Subcutaneous preadipocyte (primary cell): ENCODE results near the gene ARHGEF5. TPM values are rescaled to one million over a fixed set of nuclear protein-coding genes. Genes with fewer than 3 reads are reported as not detected.

Experiments used
- total RNA-seq: library from RNA; depleted of rRNA; stranded (reverse); fragments of >200 nt; gene quantifications from 2 replicates; pipeline ENCODE4 v1.2.3, GENCODE V29; 2012

Gene ARHGEF5
- 1.8 and 2.0 TPM in 2 replicates for total RNA-seq

GRCh38 chr7:144355176-144355822, at the start of gene ARHGEF5:
ARHGEF5 (plus strand) TSS chr7:144355402; CDS start chr7:144362670, 7,268 bp downstream.

GRCh38 chr7:144311872-144312469, 43.2 kb upstream of the ARHGEF5 start, which contains the start of gene OR2A1:
OR2A1 (plus strand) TSS chr7:144312419; CDS start chr7:144318125, 5,706 bp downstream.

GRCh38 chr7:144403649-144404061, 48.5 kb downstream of the ARHGEF5 start, which contains the start of gene NOBOX:
NOBOX (minus strand) TSS chr7:144403693.

Other genes with a start within 250 kb of the ARHGEF5 start
- gene OR2A2, start 245.8 kb upstream of the ARHGEF5 start, total RNA-seq = not detected in 2 replicates
- not detected in 2 replicates for gene OR2A14, start 232.2 kb upstream of the ARHGEF5 start, total RNA-seq
- gene CTAGE4, start 171.9 kb upstream of the ARHGEF5 start, total RNA-seq = under 0.01 TPM in 1 of 2 replicates, not detected in the other
- 0.20 and 0.73 TPM in 2 replicates for gene ARHGEF35, start 159.6 kb upstream of the ARHGEF5 start, total RNA-seq
- gene OR2A42, start 115.8 kb upstream of the ARHGEF5 start, total RNA-seq = 0.37 TPM in 1 of 2 replicates, not detected in the other
- gene OR2A7, start 90.6 kb upstream of the ARHGEF5 start, total RNA-seq = 0.20 and 1.1 TPM in 2 replicates
- gene CTAGE8, start 86.1 kb upstream of the ARHGEF5 start, total RNA-seq = 0.59 and 1.1 TPM in 2 replicates
- gene OR2A1, start 43.0 kb upstream of the ARHGEF5 start, total RNA-seq = under 0.01 and 0.37 TPM in 2 replicates
- gene NOBOX, start 48.3 kb downstream of the ARHGEF5 start, total RNA-seq = not detected in 2 replicates